Measurements from ENCODE around the gene PEPD.

DNA sequence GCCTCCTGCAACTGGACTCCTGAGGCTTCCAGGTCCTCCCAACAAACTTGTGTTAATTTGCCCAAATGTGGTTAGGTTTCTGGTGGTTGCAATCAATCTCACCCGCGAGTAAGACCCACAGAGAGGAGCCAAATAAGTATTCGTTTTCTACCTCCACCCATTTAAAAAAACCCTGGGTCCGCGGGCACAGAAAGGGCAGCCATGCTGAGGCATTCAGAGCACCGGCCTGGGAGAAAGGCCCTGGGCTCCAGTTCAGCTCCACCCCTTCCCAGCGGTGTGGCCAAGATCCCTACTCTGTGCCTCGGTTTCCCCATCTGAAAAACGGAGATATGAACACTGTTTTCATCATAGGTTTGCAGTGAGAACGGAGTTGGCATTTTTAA, 56.9 kb downstream of the PEPD start:
- TF ChIP-seq, protein P1, sequence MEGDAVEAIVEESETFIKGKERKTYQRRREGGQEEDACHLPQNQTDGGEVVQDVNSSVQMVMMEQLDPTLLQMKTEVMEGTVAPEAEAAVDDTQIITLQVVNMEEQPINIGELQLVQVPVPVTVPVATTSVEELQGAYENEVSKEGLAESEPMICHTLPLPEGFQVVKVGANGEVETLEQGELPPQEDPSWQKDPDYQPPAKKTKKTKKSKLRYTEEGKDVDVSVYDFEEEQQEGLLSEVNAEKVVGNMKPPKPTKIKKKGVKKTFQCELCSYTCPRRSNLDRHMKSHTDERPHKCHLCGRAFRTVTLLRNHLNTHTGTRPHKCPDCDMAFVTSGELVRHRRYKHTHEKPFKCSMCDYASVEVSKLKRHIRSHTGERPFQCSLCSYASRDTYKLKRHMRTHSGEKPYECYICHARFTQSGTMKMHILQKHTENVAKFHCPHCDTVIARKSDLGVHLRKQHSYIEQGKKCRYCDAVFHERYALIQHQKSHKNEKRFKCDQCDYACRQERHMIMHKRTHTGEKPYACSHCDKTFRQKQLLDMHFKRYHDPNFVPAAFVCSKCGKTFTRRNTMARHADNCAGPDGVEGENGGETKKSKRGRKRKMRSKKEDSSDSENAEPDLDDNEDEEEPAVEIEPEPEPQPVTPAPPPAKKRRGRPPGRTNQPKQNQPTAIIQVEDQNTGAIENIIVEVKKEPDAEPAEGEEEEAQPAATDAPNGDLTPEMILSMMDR (IDR thresholded peaks at IDR 0.05; ENCODE audit: poor library complexity), result no peak
- no peak for TF ChIP-seq EZH2 (IDR thresholded peaks at IDR 0.05; ENCODE audit: borderline replicate concordance)

Data from hepatocyte (in vitro differentiated cells).